T47D (cell line): ENCODE results near the gene GPD1L.
A peak's percentile ranks its signal among the peaks of the same experiment; 100 is the strongest.
"Not testable (repeated sequence)": the region's sequence is repeated elsewhere in the genome, so short reads cannot be mapped to it uniquely, and the experiment has no call there.

Experiments
- DNase-seq, 2 experiments: peaks; one replicate each; pipeline versions ENCODE4 v3.0.0 to v3.0.0-alpha.2; 2011 to 2012; ENCODE audit warnings: low read depth in 1 of 2, low spot score in 1 of 2
- JUND ChIP-seq: IDR thresholded peaks from 2 replicates; pipeline ENCODE4 v1.6.1; 2012; ENCODE audit warnings: low read depth
- in situ Hi-C: cut with HindIII; loops from 2 replicates; pipeline ENCODE4 v1.10.0; 2016; ENCODE audit warnings: low sequenced_read_pairs, low pct_unique_long_range_greater_than_20kb

GPD1L gene

DNA sequence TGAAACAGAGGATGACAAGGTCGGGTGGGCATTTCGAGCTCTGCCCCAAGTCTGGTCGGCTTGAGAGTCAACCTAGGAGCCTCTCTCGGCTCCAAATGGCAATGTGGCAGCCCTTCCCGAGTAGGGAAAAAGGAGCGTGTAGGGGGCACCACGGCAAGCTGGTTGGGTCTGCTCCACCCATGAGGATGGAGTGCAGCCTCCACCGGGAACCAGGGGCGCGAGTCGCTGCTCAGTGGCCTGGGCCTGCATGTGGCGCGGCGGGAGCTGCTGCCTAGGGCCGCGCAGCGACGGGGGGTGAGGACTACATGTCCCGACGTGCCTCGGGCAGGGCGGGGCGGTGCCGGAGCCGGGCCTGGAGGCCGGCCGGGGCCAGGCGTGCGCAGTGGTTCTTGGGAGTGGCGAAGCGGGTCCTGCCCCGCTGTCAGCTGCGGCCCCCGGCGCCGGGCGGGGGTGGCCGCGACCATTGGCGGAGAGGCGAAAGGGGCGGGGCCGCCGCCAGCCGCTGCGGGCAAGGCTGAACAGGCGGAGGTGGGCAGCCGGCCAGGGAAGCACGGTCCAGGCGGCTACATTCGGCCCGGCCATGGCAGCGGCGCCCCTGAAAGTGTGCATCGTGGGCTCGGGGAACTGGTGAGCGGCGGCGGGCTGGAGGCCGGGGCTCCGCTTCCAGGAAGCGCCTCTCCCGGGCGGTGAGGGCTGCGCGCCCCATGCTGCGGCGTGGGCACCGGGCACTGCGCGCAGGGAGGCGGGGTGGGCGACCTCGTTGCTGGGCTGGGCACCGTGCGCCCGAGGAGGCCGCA is at the start of gene GPD1L:
Gene GPD1L (plus strand): TSS at position 489 of the 797 bp plus-strand sequence. CDS start 92 bp downstream, at position 581.
- DNase-seq, result peak; percentile 82 to 97
- TF ChIP-seq JUND, result no peak
- in situ Hi-C loops, result no loop called here

DNA sequence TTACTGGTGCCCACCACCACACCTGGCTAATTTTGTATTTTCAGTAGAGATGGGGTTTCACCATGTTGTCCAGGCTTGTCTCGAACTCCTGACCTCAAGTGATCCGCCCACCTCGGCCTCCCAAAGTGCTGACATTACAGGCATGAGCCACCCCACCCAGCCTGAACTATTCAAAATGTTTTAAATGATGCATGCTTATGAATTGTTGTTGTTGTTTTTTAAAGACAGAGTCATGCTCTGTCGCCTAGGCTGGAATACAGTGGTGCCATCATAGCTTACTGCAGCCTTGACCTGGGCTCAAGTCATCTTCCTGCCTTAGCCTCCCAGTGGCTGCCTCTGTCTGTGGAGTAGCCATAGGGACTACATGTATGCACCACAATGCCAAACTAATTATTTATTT is 48.0 kb upstream of the GPD1L start:
- in situ Hi-C loops, DNase-seq: not testable (repeated sequence)

DNA sequence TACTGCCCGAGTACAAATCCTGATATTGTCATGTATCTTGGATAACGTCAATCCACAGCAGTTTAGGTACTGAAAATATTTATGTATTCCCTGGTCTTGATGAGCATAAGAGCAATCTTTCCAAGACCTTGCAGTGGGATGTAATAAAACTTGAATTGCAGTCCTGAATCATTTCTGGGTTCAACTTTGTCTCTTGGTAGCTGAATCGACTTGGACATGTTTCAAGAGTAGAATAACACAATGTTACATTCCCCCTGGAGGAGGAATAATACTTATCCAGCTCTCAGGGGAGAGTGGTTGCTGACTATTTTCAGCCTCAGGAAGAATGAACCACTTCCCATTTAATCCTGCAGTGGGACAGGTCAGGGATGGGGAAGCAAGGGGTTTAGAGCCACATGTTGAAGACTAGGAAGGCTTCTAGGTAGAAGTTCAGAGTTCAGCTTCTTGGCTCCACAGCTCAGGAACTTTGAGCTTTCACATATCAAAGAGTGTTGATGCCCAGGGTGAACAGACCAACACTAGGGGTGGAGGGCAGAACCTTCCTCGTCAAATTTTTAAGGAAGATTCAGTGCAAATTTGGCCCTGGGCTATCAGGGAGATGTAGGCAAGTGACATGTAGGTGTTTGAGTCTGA is 43.4 kb upstream of the GPD1L start:
- DNase-seq, result no peak
- no peak for TF ChIP-seq JUND
- in situ Hi-C loops, result no loop called here

DNA sequence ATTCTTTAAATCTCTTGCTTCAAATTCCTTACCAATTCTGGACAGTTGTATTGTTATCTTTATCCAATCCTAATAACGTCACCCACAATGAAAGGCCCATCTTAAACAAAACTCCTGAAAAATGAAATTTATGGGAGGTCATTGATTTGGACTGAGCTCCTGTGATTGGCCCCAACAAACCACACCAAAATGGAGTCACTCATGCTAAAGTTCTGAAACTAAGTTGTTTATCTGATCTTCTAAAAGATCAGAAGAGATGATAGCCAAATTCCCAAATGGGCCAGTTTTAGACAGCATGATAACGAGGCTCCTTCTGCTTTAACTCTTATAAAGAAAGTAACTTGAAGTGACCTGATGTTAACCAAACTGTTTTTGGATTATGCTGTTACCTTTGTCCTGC is 39.7 kb upstream of the GPD1L start:
- TF ChIP-seq JUND, result no peak

DNA sequence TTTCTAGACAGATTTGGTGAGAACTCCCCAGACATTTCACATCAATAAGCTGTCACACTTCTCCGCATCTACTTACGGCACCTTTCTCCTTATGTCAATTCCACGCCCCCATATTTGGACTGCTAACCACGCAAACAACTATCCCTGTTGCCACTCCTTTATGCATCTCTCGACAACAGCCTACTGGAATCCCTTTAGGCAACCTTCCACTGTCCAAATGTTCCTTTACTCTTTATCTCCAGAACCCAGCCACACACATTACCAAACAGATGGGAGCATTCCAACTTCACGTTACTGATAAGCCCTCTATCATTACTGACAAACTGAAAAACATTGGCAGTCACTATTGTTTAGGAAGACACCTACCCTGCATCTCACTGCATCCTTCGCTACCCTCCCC is 32.2 kb upstream of the GPD1L start:
- in situ Hi-C loops, DNase-seq: not testable (repeated sequence)

More for the DNA sequence above, 39.7 kb upstream of the GPD1L start:
- in situ Hi-C loops, result no loop called here
- no peak for DNase-seq

DNA sequence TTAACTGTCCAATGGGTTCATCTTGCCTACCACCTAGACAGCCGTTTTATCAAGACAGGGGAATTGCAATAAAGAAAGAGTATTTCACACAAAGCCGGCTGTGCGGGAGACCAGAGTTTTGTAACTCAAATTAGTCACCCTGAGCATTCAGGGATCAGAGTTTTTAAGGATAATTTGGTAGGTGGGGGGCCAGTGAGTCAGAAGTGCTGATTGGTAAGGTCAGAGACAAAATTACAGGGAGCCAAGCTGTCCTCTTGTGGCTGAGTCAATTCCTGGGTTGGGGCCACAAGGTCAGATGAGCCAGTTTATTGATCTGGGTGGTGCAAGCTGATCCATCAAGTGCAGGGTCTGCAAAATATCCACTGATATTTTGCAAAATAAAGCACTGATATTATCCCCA is 29.9 kb upstream of the GPD1L start:
- no peak for DNase-seq
- TF ChIP-seq JUND, result no peak
- in situ Hi-C loops, result no loop called here

DNA sequence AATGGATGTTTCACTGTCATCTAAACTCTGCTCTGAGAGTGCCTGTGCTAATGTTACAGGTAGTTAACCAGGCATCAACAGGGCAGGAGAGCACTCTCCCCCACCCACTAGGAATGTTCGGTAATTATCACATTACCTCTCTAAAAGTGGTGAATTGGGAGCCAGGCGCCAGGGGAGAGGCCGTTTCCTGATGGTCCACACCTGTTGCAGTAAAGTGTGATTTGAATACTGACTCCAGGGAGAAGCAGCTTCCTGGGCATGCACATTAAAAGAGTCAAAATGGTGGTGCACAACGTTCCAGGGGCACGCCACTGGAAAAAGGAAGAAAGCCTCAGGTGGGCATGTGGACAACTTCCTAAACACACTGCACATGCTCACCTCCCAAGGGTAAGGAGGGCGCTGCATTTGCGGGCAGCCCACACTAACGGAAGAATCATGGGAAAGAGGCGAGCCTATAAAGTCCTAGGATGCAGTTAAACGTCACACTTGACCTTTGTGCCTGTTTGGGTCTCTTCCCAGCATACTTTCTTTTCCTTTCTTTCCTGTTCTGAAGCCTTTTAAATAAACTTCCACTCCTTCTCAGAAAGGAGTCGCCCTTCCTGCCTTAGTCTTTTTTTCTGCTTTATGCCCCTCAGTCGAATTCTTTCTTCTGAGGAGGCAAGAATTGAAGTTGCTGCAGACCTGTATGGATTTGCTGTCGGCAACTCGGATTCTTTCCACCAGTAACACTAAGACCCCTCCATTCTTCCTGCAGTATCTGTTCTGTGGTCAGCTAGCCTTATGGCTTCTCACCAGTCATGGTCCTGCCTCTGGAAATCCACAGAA is 28.9 kb upstream of the GPD1L start:
- in situ Hi-C loops, result no loop called here

DNA sequence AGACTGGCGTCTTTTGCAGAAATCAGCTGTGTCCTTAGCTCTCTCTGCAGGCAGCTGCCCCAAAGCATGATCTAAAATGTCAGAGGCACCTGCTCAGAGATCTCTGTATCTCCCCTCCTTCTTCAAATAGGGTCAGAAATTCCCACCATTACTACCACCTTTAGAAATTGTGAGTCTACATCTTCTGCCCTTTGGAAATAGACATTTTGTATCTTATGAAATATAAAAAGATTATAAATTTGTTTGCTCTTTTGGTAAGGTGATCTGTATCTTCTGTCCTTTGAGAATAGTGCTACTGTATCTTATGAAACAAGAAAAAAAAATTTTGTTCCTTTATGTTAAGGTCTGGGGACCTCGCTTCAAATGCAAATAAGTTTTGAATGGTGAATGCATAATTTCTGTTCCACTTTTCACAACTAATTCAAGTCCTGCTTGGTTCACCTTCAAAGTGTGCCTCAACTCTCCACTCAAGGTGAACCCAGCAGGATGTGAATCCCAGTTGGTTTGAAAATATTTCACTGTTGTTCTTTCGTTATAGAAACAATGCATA is 28.3 kb upstream of the GPD1L start:
- DNase-seq, result no peak
- in situ Hi-C loops, result no loop called here
- no peak for TF ChIP-seq JUND

More for the DNA sequence above, 28.9 kb upstream of the GPD1L start:
- DNase-seq, result no peak
- no peak for TF ChIP-seq JUND

DNA sequence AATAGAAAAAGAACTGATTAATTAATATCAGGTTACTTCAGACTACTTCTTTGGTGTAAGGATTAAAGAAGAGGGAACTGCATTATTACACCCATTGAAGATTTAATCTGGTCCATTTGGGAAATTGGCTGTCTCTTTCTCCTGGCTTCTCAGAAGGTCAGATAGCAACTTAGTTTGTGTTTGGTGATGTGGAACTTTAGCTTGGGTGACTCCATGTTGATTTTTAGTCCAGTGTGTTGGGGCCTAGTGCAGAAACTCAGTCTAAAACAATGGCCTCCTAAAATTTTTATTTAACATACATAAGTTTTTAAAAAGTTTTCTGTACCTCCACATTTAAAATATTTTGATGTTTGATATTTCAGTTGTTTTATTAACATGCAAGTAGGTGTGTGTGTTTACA is 27.6 kb upstream of the GPD1L start:
- no peak for TF ChIP-seq JUND
- in situ Hi-C loops, result no loop called here
- no peak for DNase-seq

DNA sequence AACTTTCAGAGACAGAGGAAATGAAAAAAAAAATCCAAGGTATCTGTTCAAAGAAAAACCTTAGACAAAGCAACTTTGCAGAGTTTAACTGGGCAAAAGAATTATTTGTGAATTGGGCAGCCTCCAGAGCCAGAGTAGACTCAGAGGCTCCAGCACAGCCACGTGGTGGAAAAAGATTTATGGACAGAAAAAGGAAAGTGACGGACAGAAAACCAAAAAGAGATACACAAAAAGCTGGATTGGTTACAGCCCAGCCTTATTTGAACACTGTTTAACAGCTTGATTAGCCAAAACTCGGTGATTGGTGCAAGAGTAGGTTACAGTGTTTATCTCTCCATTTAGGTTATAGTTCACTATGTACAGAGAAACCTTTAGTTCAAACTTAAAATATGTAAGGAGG is 23.7 kb upstream of the GPD1L start:
- in situ Hi-C loops, result no loop called here

DNA sequence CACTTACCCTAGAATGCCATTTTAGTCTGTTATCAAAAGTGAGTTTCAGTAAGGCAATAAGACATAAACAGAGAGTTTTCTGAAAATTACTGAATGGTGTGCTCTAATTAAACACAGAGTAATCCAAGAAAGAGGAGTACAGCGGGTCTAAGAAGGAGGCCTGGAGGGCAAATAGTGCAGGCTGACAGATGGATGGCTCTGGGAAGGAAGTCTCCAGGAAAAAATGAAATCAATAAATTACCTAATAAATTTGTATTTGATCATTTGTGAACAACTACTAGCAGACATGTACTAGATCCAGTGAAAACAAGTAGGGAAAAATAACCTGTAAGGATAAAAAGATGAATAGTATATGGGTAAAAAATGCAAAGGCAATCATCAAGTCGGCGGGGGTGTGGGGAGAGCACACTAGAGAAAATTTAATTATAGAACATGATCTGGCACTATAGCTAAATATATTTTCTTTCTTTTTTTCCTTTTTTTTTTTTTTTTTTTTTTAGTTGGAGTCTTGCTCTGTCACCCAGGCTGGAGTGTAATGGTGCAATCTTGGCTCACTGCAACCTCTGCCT is 22.6 kb upstream of the GPD1L start:
- in situ Hi-C loops, result no loop called here
- DNase-seq, result no peak
- no peak for TF ChIP-seq JUND

More for the DNA sequence above, 23.7 kb upstream of the GPD1L start:
- TF ChIP-seq JUND, result no peak
- no peak for DNase-seq

DNA sequence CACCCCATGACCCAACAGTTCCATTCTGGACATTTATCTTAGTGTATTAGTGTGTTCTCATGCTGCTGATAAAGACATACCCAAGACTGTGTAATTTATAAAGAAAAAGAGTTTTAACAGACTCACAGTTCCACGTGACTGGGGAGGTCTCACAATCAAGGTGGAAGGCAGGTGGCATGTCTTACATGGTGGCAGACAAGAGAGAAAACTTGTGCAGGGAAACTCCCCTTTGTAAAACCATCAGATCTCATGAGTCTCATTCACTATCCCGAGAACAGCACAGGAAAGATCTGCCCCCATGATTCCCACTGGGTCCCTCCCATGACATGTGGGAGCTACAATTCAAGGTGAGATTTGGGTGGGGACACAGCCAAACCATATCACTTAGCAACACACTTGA is 21.6 kb upstream of the GPD1L start:
- DNase-seq, result no peak
- in situ Hi-C loops, result no loop called here
- no peak for TF ChIP-seq JUND
